GM13976 (cell line): ENCODE measurements around the gene MICAL3.

Source experiments
- DNase-seq: peaks from one replicate; pipeline ENCODE4 v3.0.0; 2012; ENCODE audit warnings: low spot score
- in situ Hi-C: fragments of 300-500 bp; cut with MboI; formaldehyde crosslinking; loops from one replicate; pipeline ENCODE4 v1.12.0; 2022; ENCODE audit warnings: low sequenced_read_pairs, mixed read lengths, inconsistent platforms; ENCODE audit not compliant: unreplicated experiment
- TF ChIP-seq, protein P1 (sequence below): IDR thresholded peaks from 2 replicates; pipeline ENCODE4 v1.5.1; 2012; ENCODE audit warnings: borderline replicate concordance, mild to moderate bottlenecking; ENCODE audit not compliant: insufficient read depth; ENCODE audit errors: extremely low read depth, missing control alignments, control extremely low read depth

MICAL3 gene

DNA sequence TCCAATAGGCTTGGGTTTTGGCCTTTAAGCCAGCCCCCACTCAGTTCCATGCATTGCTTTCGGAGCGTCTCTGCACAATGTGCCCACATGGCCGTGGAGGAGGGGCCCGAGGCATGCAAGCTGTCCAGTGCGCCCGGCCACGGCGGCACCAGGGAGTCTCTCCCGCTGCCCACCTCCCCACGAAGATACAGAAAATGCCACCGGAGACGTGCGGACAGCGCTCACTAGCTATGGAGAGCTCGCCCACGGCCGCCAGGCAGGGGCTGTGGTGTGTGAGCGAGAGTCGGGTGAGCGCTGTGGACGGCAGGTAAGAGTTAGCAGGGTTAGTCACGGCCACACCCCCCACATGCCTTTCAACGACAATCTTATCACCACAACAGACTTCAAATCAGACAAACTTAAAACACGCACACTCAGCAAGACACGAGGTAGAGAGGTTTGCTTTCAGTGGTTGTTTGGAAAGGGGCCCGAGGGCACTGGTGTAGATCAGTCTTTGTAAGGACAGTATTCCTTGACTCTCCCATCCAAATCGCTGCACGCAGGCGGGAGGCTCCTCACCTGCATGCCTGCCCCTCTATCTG lies 231.4 kb downstream of the MICAL3 start:
- no peak for DNase-seq
- in situ Hi-C loops = no loop called here
- TF ChIP-seq, protein P1, sequence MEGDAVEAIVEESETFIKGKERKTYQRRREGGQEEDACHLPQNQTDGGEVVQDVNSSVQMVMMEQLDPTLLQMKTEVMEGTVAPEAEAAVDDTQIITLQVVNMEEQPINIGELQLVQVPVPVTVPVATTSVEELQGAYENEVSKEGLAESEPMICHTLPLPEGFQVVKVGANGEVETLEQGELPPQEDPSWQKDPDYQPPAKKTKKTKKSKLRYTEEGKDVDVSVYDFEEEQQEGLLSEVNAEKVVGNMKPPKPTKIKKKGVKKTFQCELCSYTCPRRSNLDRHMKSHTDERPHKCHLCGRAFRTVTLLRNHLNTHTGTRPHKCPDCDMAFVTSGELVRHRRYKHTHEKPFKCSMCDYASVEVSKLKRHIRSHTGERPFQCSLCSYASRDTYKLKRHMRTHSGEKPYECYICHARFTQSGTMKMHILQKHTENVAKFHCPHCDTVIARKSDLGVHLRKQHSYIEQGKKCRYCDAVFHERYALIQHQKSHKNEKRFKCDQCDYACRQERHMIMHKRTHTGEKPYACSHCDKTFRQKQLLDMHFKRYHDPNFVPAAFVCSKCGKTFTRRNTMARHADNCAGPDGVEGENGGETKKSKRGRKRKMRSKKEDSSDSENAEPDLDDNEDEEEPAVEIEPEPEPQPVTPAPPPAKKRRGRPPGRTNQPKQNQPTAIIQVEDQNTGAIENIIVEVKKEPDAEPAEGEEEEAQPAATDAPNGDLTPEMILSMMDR = no peak

DNA sequence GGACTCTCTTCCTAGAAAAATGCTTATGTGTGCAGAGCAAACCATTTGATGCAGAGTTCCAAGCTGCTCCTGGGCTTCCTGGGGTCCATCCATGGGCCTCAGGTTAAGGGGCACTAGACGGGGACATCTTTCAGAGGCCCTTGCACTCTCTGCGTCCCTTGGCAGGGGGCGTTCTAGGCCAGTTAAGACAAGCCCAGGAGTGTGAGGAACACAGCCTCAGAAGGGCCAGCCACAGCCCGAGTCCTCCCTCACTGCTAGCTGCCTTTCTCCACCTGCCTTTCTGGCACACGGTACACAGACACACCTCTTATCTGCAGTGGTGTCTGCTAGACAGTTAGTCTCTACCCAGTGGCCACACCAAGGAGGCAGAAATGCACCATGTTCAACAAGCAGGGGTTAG lies 232.1 kb downstream of the MICAL3 start:
- DNase-seq = peak; percentile 64
- TF ChIP-seq, protein P1 = no peak
- in situ Hi-C loops = no loop called here

DNA sequence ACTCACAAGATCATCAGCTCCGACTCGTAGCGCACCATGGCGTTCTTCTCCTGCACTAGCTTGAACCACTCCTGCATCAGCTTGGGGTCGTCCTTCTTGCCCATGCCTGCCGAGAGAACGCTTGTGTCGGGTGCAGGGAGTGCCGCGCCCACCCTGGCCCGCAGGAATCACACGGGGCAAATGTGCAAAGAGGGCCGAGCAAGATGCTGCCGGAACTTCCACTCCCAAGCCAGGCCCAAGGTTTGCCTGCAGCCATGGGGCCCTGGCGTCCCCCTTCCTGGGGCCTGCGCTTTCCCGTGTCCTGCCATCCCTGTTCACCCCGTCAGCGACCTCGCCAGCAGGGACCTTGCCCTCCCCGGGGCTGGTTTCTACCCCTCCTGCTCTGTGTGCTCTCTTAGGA lies 233.2 kb downstream of the MICAL3 start:
- TF ChIP-seq, protein P1 = no peak
- in situ Hi-C loops = no loop called here

DNA sequence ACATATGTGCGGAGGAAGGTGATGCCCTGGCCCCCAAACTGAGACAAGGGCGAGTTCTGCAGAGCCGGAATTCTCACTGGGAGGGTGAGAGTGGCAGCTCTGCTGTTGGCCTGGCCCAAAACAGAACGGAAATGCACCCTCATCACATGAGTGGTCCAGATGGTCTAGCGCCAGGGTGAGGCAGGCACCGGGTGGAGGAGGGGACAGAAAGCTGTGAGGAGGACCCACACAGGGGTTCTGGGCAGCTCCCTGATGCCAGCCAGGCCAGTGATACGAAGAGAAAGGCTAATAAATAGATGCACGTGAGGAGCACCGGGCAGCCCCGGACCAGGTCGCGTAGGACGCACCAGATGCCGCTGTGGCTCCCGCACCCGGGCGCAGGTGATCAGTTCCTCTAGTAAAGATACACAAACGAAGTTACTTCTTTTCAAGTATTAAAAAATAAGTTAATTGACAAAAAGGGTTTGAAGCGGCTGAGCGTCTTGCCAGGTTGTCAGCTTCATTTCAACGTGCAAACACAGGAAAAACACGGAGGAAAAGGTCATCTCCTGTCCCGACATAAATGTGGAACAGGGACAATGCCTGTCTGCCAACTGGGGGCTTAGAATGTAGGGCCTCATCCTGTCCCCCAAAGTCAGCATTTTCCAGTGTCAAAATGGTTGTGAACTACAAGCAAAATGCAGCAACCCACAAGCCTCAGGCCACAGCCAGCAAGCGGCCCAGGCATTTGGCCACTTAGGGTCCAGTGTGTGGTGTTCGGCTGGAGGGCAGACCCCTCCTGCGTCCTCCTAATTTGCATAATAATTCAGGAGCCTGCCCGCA lies 234.8 kb downstream of the MICAL3 start:
- TF ChIP-seq, protein P1 = no peak
- DNase-seq = no peak
- in situ Hi-C loops = no loop called here

More for the DNA sequence above, 233.2 kb downstream of the MICAL3 start:
- no peak for DNase-seq

DNA sequence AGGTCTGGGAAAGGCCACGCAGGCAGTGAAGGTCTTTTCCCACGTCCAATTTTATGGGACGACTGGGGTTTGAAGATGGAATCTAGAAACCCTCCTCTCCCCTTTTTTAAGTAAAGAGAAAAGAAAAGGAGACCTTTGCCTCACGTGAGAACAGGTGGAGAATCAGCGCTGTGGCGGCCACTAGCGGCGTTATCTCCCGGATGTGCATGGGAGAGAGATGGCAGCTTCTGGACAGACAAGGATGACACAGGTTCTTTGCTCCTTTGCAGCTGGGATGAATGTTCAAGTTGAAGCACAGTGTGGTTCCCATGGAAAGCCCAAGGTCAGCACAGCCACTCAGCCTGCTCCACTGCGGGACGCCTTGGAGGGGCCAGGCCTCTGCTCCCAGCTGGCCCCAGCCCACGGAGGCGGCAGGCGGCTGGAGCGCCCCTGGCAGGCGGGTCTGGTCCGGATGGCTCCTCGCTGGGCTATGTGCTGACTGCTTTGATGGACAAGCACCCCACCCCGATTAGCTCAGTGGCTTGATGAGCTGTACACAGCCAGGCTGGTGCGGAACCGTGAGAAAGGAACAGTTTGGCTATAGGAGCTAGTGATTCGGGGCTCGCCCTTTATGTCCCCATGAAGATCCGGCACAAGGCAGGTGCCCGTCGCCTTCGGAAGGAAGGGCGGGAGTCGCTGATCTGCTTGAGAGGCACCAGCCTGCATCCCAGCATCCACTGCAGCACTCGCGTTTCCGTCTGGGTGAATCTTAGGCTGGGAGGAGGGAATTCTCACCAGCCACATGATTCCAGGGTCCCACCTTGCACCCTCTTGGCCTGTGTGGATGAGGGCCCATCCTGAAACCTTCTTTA lies 235.6 kb downstream of the MICAL3 start:
- DNase-seq = no peak
- in situ Hi-C loops = no loop called here
- TF ChIP-seq, protein P1 = no peak

DNA sequence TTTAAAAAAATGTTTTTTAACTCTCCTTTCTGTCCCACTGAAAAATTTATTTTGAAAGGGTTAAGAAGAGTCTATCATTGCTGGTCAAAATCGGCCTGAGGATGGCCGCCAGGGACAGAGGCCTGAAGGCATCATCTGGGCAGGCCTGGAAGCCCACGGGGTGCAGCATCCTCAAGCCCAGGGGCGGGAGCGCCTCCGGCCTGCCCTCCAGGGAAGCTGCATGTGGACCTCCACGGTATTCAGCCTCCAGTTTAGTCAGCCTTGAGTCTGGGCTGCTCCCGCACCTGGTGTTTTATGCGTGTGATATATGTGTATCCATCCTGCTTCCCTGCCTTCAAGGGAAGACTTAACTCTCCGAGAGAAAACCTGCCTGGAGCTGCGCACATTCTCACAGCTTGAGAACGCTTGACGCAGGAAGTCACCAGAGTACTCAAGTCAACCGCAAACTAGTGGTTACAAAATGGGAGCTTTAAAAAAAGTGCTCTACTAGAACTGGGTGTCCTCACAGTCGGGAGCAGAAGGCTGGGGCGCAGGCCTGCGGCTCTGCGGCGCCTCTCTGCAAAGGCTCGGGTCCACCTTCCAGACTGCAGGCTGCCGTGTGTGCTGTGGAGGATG lies 236.5 kb downstream of the MICAL3 start:
- DNase-seq = no peak
- TF ChIP-seq, protein P1 = no peak
- in situ Hi-C loops = no loop called here
